ENCODE results near the gene SEL1L.
A peak's percentile ranks its signal among the peaks of the same experiment; 100 is the strongest.
"Not testable (repeated sequence)": the region's sequence is repeated elsewhere in the genome, so short reads cannot be mapped to it uniquely, and the experiment has no call there.

Gene SEL1L

DNA sequence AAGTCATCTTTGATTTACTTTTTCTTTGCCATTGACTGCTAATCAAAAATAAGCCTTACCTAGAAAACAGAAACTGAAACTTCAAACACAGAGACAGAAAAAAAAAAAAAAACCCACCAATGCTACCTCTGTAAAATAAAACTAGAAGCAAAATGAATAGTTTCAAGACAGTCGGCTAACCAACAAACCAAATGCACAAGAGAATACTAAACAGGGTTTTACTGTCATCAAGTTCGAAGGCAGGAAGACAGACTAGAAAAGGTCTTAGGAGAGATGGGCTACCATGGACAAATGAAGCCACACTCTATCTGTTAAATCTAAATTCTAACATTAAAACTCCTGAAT, 59.5 kb downstream of the SEL1L start:
- peak; percentile 60 for DNase-seq (ENCODE audit: low spot score)

DNA sequence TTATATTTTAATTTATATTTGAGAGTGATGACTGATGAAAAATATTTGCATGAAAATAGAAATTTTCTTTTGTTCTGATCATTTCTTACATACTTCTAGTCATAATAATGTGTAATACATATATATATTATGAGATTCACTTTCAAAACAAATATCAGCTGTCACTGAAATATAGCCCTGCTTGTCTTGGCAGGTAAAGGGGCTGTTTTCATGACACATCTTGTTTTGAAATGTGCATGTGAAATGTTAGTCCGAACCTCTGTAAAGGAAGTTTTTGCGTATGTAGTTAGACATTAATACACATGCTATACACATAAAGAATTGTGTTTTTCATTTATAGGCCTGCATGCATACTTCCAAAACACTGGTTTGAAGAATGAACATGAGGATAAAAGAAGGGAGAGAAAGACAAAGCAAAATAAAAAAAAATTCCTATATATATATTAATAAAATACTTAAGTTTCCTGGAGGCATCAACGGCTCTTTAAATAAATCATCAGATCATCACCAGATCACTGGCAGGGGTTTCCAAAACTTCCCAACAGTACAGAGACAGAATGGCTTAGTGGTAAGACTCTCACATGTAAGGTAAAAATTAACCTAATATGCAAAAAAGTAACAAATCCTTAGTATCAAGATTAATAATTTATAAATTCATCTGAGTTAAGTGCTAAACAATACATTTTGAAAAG, 60.1 kb downstream of the SEL1L start:
- no peak for DNase-seq (ENCODE audit: low spot score)

DNA sequence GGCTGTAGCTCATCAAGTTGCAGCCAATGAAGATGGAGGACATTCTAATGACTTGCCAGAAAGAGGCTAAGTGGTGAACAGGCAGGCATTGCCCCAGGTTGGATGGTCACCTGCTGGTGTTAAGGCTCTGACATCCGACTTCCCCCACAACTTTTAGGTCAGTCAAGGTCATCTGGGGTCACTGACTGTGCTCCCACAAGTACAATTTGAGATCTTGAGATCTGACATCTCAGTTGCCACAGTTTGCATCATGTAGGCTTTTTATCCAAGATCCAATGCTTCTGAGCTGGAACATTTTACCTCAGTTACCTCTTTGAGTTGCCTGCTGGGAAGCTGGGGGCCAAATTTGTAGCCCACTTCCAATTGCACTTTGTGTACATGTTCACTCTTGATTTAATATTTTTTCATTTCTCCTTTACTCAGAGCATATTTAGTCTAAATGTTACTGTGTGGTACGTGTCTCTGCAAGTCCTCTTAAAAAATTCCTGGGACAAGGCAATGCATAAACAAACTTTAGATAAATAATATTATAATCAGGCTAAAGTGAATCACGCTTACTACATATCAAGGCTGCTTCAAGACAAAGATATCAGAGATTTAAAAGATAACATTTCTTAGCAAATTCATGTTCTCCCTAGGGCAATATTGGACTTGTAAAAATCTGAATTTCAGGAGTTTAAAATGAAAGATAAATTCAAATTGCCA, 61.4 kb downstream of the SEL1L start:
- no peak for DNase-seq (ENCODE audit: low spot score)

DNA sequence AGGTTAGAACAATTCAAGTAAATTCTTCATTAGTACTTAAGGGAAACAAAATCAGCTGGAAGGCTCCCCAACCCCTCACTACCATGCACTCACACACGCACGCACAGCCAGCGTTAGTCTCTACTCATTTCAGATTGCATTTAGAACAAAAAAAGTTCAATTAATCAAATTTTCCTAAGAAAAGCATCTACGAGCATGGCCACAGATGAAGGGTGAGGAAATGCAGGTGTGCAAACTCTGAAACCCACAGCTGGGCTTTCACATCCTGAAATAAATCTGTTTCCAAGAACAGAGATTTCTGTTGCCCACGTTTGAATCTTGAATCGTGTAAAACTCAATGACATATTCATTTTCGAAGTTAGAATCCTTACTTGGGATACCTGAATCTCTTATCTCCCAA, 62.6 kb downstream of the SEL1L start:
- peak; percentile 67 for DNase-seq (ENCODE audit: low spot score)

DNA sequence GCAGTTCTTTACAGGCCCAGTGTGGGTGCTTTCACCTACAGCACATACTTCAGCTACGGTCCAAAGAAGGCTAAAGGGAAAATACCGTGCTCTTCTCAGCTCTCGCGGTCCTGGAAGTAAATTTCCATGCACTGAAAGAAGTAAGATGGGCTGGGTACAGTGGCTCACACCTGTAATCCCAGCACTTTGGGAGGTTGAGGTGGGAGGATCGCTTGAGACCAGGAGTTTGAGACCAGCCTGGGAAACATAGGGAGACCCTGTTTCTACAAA, 63.2 kb downstream of the SEL1L start:
- DNase-seq (ENCODE audit: low spot score), result not testable (repeated sequence)

DNA sequence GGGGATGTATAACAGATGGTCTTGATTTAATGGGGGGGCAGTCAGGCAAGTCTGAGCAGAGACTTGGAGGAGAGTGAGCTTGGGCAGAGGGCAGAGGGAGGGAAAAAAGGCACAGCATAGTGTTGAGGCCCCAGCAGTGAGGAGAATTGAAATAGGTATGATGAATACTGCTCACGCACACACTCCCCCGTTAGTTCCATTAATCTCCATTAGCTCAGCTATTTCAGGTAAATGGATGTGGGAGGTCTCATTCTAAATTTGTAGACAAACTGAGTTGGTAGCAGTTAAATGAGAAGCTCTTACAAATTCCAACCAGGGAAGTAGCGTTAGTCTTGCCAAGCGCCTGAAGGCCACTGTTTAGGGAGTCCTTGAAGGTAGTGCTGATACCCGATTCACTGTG, 66.8 kb downstream of the SEL1L start:
- no peak for DNase-seq (ENCODE audit: low spot score)

DNA sequence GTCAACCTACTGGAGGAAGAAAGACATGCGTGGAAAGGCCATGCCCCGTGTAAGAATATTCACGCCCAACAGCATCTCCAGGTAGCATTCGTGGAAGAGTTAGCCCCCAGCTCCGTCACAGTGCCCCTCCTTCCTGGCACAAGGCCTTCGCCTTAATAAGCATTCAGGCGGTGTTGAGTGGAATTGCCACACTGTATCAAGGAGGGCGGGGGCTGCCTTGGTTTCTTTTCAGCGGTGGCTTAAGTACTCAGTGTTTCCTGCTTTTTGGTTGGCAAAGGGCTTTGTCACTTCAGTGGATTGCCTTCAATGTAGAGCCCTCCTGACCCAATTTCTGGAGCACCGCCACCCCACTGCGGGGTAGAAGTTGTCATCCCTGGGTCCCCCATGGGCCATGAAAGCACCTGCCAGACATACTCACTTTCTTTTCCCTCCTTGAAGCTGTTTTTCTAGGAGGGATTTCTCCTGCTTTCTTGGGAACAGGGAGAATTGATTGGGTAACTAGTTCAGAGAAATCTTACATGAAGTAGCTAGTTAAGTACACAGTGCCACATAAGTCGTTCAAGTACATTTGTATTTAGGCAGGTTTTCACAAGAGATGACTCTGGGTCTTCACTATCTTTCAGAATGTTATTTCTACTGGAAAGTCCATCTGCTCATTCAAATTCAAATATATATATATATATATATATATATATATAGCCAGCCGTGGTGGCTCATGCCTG, 68.0 kb downstream of the SEL1L start:
- no peak for DNase-seq (ENCODE audit: low spot score)

DNA sequence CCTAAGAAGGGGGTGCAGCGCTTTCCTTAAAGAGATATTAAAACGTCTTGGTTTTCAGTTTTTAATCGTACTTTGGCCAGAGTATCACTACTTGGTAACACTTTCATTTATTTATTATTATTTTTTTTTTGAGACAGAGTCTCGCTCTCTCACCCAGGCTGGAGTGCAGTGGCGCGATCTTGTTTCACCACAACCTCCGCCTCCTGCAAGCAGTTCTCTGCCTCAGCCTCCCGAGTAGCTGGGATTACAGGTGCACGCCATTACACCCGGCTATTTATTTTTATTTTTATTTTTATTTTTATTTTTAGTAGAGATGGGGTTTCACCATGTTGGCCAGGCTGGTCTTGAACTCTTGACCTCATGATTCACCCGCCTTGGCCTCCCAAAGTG, 68.7 kb downstream of the SEL1L start:
- not testable (repeated sequence) for DNase-seq (ENCODE audit: low spot score)

DNA sequence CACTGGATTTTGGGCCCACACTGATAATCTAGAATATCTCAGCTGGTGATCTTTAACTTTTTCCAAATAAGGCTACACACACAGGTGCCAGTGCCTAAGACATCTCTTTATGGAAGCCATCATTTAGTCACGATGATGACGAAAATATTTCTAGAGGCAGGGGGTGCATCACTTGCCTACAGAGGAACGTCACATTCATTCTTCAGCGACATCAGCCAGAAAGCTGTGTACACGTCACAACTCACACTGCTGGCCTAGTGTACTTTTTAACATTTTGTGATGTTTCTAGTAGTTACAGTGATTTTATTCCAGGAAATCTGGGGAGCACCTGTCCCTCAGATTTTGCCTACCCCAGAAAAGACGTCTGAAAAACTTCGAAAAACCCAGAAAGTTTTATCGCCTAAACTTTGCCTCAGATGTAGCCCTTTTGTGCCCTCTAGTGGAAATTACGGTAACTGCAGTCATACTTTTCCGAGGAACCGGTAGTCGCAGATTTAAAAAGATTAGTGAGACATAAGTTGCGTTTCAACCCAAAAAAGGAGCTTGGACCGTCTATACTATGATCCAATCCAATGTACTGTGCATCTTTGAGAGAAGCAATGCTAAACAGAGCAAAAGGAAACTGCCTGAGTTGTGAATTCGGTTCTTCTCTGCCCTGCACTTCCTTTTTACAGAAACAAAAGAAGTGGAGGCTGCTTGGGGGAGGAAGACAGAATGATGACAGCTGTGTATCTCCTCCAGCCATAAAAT, 69.2 kb downstream of the SEL1L start:
- DNase-seq (ENCODE audit: low spot score), result peak; percentile 82

DNA sequence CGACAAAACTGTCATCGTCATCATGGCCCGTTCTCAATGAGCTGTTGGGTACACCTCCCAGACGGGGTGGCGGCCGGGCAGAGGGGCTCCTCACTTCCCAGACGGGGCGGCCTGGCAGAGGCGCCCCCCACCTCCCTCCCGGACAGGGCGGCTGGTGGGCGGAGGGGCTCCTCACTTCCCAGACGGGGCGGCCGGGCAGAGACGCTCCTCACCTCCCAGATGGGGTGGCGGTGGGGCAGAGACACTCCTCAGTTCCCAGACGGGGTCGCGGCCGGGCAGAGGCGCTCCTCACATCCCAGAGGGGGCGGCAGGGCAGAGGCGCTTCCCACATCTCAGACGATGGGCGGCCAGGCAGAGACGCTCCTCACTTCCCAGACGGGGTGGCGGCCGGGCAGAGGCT, 71.3 kb downstream of the SEL1L start:
- DNase-seq (ENCODE audit: low spot score), result not testable (repeated sequence)

DNA sequence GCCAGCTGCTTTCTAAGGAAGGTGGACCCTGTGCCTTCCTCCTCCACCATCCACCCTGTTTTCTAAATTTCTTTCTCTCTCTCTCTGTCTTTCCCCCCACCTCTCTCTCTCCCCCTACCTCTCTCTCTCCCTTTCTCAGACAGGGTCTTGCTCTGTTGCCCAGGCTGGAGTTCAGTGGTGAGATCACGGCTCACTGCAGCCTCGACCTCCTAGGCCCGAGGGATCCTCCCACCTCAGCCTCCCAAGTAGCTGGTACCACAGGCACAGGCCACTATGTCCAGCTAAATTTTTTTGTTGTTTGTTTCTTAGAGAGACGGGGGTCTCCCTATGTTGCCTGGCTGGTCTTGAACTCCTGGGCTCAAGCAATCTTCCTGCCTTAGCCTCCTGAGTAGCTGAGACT, 73.7 kb downstream of the SEL1L start:
- DNase-seq (ENCODE audit: low spot score), result no peak

DNA sequence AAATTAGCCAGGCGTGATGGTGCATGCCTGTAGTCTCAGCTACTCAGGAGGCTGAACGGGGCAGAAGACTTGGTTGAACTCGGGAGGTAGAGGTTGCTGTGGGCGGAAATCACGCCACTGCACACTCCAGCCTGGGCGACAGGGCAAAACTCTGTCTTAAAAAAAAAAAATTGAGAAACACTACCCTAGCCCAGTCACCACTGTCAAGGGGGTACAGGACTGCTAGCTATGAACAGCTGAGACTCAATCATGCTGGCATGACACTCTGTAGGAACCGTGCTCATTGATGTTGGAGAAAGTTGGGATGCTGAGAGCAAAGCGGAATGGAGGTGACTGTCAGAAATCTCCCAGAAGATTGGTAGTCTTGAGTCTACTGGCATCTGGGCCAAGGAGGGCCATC, 75.3 kb downstream of the SEL1L start:
- DNase-seq (ENCODE audit: low spot score), result no peak

DNA sequence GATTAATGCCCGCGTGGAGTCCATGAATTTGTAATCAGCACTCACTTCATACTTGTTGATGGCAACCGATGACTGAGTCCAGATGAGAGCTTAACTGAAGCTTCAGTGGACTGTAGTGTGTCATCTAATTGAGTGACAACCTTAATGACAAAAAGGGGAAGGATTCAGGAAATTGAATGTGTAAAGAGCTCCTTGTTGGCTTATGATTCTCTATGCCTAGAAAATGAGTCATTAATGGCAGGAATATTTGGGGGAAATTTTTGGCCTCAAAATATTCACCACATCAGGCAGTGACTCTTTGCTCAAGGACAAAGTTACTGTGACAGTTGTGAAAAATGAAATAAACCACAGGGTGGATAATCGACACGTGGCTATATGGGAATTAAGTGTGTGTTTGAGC, 78.3 kb downstream of the SEL1L start:
- DNase-seq (ENCODE audit: low spot score), result no peak

DNA sequence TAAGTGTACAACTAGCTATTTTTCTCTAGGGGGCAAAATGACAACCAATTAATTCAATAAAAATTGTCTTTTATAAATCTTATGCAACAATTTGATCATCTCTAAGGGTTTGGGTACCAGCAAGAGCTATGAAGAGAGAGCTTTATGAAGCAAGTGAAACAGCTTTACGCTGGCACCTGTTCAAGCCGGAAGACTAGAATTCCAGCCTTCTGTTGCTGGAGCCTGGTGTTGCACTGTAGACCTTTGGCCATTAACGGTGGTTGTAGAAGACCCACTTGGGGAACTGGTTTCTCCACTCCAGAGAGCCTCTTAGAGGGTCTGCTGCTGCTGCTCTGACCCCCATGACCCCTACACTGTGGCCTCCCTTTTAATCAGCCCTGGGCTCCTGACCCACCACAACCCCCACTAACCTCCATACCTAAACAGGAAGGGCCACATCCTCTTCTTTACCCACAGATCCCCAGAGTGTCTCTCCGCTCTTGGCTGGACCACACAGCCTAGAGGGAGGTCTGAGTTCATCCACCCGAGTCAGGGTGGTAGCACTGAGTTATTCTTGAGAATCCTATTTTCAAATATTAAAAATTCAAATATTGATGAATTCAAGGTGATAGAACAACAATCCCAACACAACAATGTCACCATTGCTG, 79.0 kb downstream of the SEL1L start:
- DNase-seq (ENCODE audit: low spot score), result no peak

DNA sequence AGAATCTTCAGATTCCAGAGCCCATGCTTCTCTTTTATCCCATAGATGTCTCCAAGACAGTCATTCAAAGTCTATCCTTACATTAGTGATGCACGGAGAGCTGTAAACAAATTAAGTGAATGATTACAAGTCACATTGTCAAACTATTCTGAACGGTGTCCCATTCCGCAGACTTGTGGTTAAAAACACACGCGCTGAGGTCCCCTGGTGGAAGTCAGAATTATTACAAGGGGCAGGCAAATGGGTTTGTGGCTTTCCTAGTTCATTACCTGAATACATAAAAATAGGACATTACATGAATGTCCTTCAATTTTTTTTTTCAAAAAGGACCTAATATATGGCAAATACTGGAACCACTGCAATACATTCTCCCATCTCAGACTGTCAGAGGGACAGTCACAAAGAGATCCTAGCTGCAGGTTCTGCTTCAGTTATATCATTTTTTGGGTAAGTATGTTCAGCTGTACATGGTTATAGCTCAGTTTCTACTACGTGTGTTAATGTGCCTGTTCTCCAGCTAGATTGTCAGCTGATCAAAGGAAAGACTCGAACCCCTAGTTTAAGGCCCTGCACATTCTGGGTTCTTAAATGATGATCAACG, 80.4 kb downstream of the SEL1L start:
- DNase-seq (ENCODE audit: low spot score), result peak; percentile 58

DNA sequence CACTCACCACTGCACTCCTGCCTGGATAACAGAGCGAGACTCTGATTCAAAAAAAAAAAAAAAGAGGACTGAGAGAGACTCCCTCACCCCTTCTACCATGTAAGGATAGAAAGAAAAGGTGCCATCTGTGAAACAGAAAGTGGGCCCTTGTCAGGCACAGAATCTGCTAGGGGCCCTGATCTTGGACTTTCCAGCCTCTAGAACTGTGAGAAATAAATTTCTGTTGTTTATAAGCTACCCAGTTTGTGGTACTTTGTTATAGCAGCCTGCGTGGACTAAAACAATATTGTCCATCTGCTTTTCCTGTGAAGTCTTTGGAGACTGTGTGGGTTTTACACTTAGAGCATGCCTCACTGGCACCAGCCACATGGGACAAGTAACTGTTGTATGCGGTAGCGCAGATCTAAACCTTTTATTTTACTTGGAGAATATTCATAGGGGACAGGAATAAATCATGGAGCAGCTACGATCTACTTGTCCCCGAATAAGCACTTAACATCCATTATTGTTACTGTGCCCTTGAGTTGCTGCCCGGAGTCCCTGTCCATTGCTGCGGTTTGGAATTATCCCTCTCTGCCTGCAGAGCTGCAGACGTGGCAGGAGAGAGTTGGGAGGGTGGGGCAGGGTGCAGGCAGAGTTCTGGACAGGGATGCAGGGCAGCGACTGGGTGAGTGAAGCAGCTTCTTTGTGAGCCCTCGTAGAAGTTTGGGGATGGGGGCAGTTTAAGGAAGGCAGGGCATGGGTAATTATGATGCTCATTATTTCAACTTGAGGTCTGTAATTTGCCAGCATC, 81.1 kb downstream of the SEL1L start:
- DNase-seq (ENCODE audit: low spot score), result no peak

DNA sequence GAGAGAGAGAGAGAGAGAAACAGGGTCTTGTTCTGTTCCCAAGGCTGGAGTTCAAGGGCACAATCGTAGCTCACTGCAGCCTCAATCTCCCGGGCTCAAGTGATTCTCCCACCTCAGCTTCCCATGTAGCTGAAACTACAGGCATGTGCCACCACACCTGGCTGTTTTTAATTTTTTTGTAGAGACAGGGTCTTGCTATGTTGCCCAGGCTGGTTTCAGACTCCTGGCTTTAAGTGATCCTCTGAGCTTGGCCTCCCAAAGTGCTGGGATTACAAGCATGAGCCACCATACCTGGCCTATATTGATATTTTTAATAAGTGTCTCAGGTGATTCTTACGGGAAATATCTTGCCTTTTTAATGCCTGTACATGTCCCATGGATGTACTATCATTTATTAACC, 82.7 kb downstream of the SEL1L start:
- no peak for DNase-seq (ENCODE audit: low spot score)

DNA sequence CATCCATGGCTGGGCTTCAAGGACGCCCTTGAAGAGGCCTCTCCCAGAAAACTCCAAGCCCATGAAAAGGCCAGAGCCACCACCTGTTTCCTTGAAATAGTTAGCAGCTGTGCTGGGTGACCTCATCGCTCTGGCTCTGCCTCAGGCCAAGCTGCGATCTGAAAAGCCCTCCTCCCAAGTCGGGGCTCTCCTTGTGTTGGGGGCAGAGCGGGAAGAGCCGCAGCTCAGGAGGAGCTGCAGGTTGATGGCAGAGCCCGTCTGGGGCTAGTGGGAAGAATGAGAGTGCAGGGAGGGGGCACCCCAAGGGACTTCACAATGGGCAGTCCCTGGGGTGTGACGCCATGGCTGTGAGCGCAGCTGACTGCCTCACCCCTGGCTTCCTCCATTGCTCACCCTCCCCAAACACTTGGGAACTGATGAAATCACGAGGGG, 83.5 kb downstream of the SEL1L start:
- DNase-seq (ENCODE audit: low spot score), result no peak

DNA sequence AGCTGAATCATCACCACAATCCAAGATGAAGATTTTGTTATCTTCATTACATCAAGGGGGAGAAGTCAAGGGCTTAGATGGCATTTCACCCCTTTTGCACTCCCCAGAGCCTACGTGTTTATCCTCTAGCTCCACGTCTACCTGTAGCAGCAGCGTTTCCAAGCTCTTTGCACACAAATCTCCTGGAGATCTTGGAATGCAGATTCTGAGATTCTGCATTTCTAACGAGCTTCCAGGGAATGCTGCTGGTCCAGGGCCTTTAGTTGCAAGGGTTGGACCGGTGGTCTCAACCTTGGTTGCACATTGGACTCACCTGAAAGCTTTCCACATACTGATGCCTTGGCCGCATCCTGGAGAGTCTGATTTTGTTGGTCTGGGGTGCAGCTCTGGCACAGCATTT, 84.1 kb downstream of the SEL1L start:
- DNase-seq (ENCODE audit: low spot score), result no peak

DNA sequence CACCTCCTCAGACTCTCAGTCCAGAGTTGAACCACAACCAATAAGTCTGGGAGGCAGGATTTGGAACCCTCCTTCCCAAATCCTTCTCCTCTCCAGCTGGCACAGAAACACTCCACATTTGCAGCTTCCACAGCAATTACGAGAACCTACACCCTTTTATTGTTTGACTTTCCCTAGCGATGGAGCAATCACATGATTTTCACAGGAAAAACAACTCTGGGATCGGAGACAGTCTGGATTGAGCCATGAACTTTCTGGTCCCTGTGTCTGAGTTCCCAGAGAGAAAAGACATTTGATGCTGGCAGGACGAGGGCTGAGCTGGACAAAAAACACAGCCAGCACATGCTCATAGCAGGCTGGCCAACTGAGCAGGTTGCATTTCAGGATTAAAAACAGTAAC, 84.5 kb downstream of the SEL1L start:
- no peak for DNase-seq (ENCODE audit: low spot score)
